K562 (cell line): ENCODE data around the gene SLIT2. TPM values are rescaled to one million over a fixed set of nuclear protein-coding genes. Genes with fewer than 3 reads are reported as not detected.

Experiments used
- ATAC-seq: fragments of 200-7000 bp; cut with Tn5 transposase; 3 replicates; pipeline ENCODE4 v1.9.1; 2020; ENCODE audit warnings: moderate library complexity
- BruUV-seq: library from RNA; stranded (reverse); fragments of 400-500 nt; replicated peaks from 2 replicates; lab custom pipeline; 2021; lab: Mats Ljungman, UMichigan
- CTCF ChIA-PET: fragments of 300-600 bp; formaldehyde crosslinking; extraction: SDS; loops from one replicate; lab custom pipeline; 2021; ENCODE audit warnings: low intra/inter-chr PET ratio; lab: Yijun Ruan, JAX
- POLR2A ChIA-PET: fragments of 300-600, 350-650 bp; sonication (Branson Sonifier 250); formaldehyde crosslinking; extraction: SDS; loops from one replicate; lab custom pipeline; 2021; ENCODE audit warnings: antibody characterized with exemption, inconsistent platforms; lab: Yijun Ruan, JAX
- DNase-seq, 4 experiments: peaks; one replicate each; pipeline versions ENCODE4 v3.0.0 to v3.0.0-alpha.2; 2011 to 2018; ENCODE audit warnings: low spot score in 3 of 4, mixed read lengths in 3 of 4; ENCODE audit errors: extremely low read depth in 1 of 4
- FAIRE-seq: peaks from 2 replicates; lab custom pipeline; 2011; peaks lifted over from hg19 to GRCh38; lab: Jason Lieb, UNC
- H2AFZ ChIP-seq: 2 replicates; pipeline ENCODE4 v1.6.0; 2011; ENCODE audit warnings: low read depth, low read length, control low read depth, inconsistent platforms
- H3K27ac ChIP-seq: fragments of 200-600 bp; 3 replicates; pipeline ENCODE4 v1.8.0; 2011; ENCODE audit warnings: low read depth, mild to moderate bottlenecking, control low read depth, inconsistent platforms, low read length, moderate library complexity, mixed read lengths; ENCODE audit errors: extremely low read depth
- H3K27me3 ChIP-seq, 2 experiments: fragments of 300-600 bp in 1 of 2; 2 replicates in 1 of 2; 3 replicates in 1 of 2; pipeline versions ENCODE4 v1.6.0 to v1.8.0; 2011; ENCODE audit warnings: inconsistent platforms in 2 of 2, low read length in 2 of 2, mild to moderate bottlenecking in 1 of 2, mixed read lengths in 1 of 2, moderate library complexity in 1 of 2; ENCODE audit not compliant: control insufficient read depth in 2 of 2, insufficient read depth in 2 of 2
- H3K36me3 ChIP-seq: fragments of 300-600 bp; 3 replicates; pipeline ENCODE4 v1.8.0; 2011; ENCODE audit warnings: mild to moderate bottlenecking, low read length, inconsistent platforms; ENCODE audit not compliant: control insufficient read depth, insufficient read depth
- H3K4me1 ChIP-seq, 2 experiments: fragments of 200-600 bp in 1 of 2; replicated peaks in 1 of 2; 2 replicates in 1 of 2; 3 replicates in 1 of 2; pipeline versions ENCODE4 v1.5.1 to v1.8.0; 2011; ENCODE audit warnings: inconsistent platforms in 2 of 2, low read length in 2 of 2, mild to moderate bottlenecking in 1 of 2, mixed read lengths in 1 of 2, moderate library complexity in 1 of 2; ENCODE audit not compliant: control insufficient read depth in 2 of 2, insufficient read depth in 2 of 2
- H3K4me2 ChIP-seq: 2 replicates; pipeline ENCODE4 v1.6.1; 2011; ENCODE audit warnings: low read length, control low read depth, inconsistent platforms, mixed read lengths; ENCODE audit not compliant: insufficient read depth
- H3K4me3 ChIP-seq: fragments of 200-600 bp; sonication (generic), shearing (Covaris generic); 2 replicates; pipeline ENCODE4 v1.5.1; 2016; ENCODE audit warnings: control low read depth, inconsistent platforms
- H3K79me2 ChIP-seq: fragments of 200-600 bp; 3 replicates; pipeline ENCODE4 v1.8.0; 2011; ENCODE audit warnings: low read length, inconsistent platforms; ENCODE audit not compliant: control insufficient read depth, insufficient read depth
- H3K9ac ChIP-seq, 2 experiments: 2 replicates each; pipeline versions ENCODE4 v1.6.0 to v1.6.1; 2011; ENCODE audit warnings: low read depth in 2 of 2, low read length in 2 of 2, control low read depth in 1 of 2, inconsistent platforms in 1 of 2, mild to moderate bottlenecking in 1 of 2, mixed read lengths in 1 of 2; ENCODE audit not compliant: insufficient read depth in 1 of 2
- H3K9me1 ChIP-seq: one replicate; pipeline ENCODE4 v1.6.0; 2011; ENCODE audit warnings: inconsistent platforms, mild to moderate bottlenecking, low read length, moderate library complexity; ENCODE audit not compliant: control insufficient read depth, insufficient read depth
- H3K9me3 ChIP-seq: replicated peaks from 2 replicates; pipeline ENCODE4 v1.5.1; 2011; ENCODE audit warnings: low read depth, low read length, inconsistent platforms; ENCODE audit not compliant: control insufficient read depth, insufficient read depth
- H4K20me1 ChIP-seq: replicated peaks from 2 replicates; pipeline ENCODE4 v1.6.1; 2011; ENCODE audit warnings: low read length, inconsistent platforms, mixed read lengths; ENCODE audit not compliant: control insufficient read depth, insufficient read depth
- FIP1L1 ChIP-seq: fragments of 200-400 bp; formaldehyde crosslinking; IDR thresholded peaks from 2 replicates; pipeline ENCODE4 v1.6.1; 2018; ENCODE audit warnings: mild to moderate bottlenecking, low read depth, low read length; ENCODE audit not compliant: poor library complexity, severe bottlenecking
- GATA2 ChIP-seq: sonication (generic); formaldehyde crosslinking; IDR thresholded peaks from 2 replicates; pipeline ENCODE4 v1.4.0; 2020; ENCODE audit warnings: mild to moderate bottlenecking, missing genetic modification reagents
- WHSC1 ChIP-seq: IDR thresholded peaks from one replicate; pipeline ENCODE4 v1.6.1; 2012; ENCODE audit warnings: low read length, control low read depth, inconsistent platforms
- ZNF277 ChIP-seq: fragments of 250-450 bp; sonication (Bioruptor Pico); IDR thresholded peaks from 2 replicates; pipeline ENCODE4 v1.8.0; 2022; ENCODE audit warnings: inconsistent platforms, mild to moderate bottlenecking, moderate library complexity, borderline replicate concordance
- ZNF444 ChIP-seq: fragments of 250-450 bp; sonication (Bioruptor Pico); IDR thresholded peaks from 2 replicates; pipeline ENCODE4 v1.4.0; 2020; ENCODE audit warnings: mild to moderate bottlenecking, moderate library complexity
- ZZZ3 ChIP-seq: fragments of 450-650 bp; IDR thresholded peaks from 2 replicates; pipeline ENCODE4 v1.6.1; 2016; ENCODE audit warnings: antibody characterized with exemption, mild to moderate bottlenecking, moderate library complexity
- WGBS: fragments of 100-300 bp; shearing (Covaris generic); methylation state at CpG from one replicate; pipeline ENCODE4 v1.1.6; 2016; ENCODE audit warnings: low coverage, mixed read lengths; ENCODE audit not compliant: insufficient coverage; ENCODE audit errors: missing lambda C conversion rate; 5-methylcytosine and 5-hydroxymethylcytosine counted together
- in situ Hi-C: fragments of 300-500 bp; cut with MboI; formaldehyde crosslinking; loops from 4 replicates; pipeline ENCODE4 v1.15.0; 2018; ENCODE audit warnings: inconsistent platforms, mixed read lengths
- intact Hi-C: fragments of 100-400 bp; cut with micrococcal nuclease; formaldehyde crosslinking; loops from 2 replicates; pipeline ENCODE4 v1.14.2; 2022
- polyA plus RNA-seq, 8 experiments: library from polyadenylated mRNA; depleted of rRNA in 4 of 8; stranded (reverse) in 5 of 8; unstranded in 3 of 8; fragments of >200 nt; fragmentation: Nextera tagmentation in 2 of 8; fragmentation: Illumina TruSeq in 1 of 8; extraction: Ambion mirVana in 2 of 8; extraction: Trizol in 1 of 8; gene quantifications; 2 replicates each; pipeline versions ENCODE4 v1.2.1 to v1.2.3, GENCODE V29; 2011 to 2014; ENCODE audit warnings: inconsistent platforms in 1 of 8, missing spikeins in 1 of 8
- total RNA-seq, 7 experiments: library from RNA; depleted of rRNA in 6 of 7; stranded (reverse); fragments of >200 nt in 6 of 7; fragmentation: Illumina TruSeq in 2 of 7; extraction: Trizol in 2 of 7; gene quantifications; 2 replicates each; pipeline versions ENCODE4 v1.2.1 to v1.2.3, GENCODE V29; 2011 to 2021; ENCODE audit warnings: low replicate concordance in 1 of 7

SLIT2 gene
- total and polyA plus RNA-seq, 9 of the 15 experiments (the other 6 are each of a cell fraction or from before 2014, with no cell fraction given) = 1.8 to 8.1 (median 4.1) TPM

DNA sequence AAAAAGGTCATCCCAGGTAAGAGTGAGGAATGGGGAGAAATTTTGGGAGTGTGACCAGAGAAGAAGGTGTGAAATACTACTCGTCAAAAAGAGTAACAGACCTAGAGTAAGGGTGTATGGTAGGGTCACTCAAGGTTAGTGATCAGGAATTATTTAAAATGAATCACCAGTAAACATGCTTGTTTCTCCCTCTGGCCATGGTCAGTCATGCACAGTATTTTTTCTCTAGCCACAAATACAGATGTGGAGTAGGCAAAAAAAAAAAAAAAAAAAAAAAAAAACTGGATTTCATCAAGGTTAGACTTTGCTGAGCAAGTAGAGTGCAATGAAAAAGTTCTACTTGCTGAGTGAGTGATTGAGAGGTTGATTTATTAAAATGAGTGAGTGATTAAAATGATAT is 34.2 kb upstream of the SLIT2 start:
- in situ Hi-C loops = no loop called here
- H3K36me3 ChIP-seq = no peaks in the 10 kb centered on the region
- no peak overlapping the region for H3K27ac ChIP-seq
- H4K20me1 ChIP-seq = no peaks in the 10 kb centered on the region
- no peak overlapping the region for H3K4me3 ChIP-seq
- ChIA-PET POLR2A (no interaction called here), CTCF (no interaction called here)
- no peak for TF ChIP-seq WHSC1
- ATAC-seq (no peak), FAIRE-seq (no peak), DNase-seq (no peak)
- H3K9me1 ChIP-seq = no peaks in the 10 kb centered on the region
- BruUV-seq = no TSS peak
- 0% methylated on average over 1 of the region's 1 CpG for WGBS
- H2AFZ ChIP-seq = no peak overlapping the region
- H3K4me1 ChIP-seq = no peaks in the 10 kb centered on the region
- intact Hi-C loops = no loop called here
- H3K9me3 ChIP-seq = peaks cover 2% of the 10 kb centered on the region; the same call in 1 of the 2 replicates
- no peaks in the 10 kb centered on the region for H3K27me3 ChIP-seq
- H3K9ac ChIP-seq = no peak overlapping the region
- H3K4me2 ChIP-seq = no peak overlapping the region
- no peaks in the 10 kb centered on the region for H3K79me2 ChIP-seq

GRCh38 chr4:20217951-20218350 is 33.8 kb upstream of the SLIT2 start:
- no peaks in the 10 kb centered on the region for H4K20me1 ChIP-seq
- TF ChIP-seq ZNF444 (CRISPR knock-in tag) (no peak), ZNF277 (no peak), ZZZ3 (no peak), FIP1L1 (no peak), GATA2 (CRISPR knock-in tag) (no peak)
- WGBS = 0% methylated on average over 1 of the region's 1 CpG
- BruUV-seq = no TSS peak
- DNase-seq (no peak), ATAC-seq (no peak), FAIRE-seq (no peak)
- no peaks in the 10 kb centered on the region for H3K79me2 ChIP-seq
- H3K27me3 ChIP-seq = no peaks in the 10 kb centered on the region
- peaks cover 2% of the 10 kb centered on the region; the same call in 1 of the 2 replicates for H3K9me3 ChIP-seq
- H2AFZ ChIP-seq = no peak overlapping the region
- H3K9ac ChIP-seq = no peak overlapping the region
- CTCF ChIA-PET = no interaction called here
- no peak overlapping the region for H3K27ac ChIP-seq
- no peaks in the 10 kb centered on the region for H3K4me1 ChIP-seq
- H3K4me2 ChIP-seq = no peak overlapping the region
- in situ Hi-C loops = no loop called here
- intact Hi-C loops = no loop called here
- POLR2A ChIA-PET = no interaction called here
- no peaks in the 10 kb centered on the region for H3K9me1 ChIP-seq
- H3K4me3 ChIP-seq = no peak overlapping the region
- H3K36me3 ChIP-seq = no peaks in the 10 kb centered on the region
